Ishikawa (cell line): ENCODE measurements around the gene WSCD1.

Experiments used
- CEBPB ChIP-seq: IDR thresholded peaks from 2 replicates; pipeline ENCODE4 v1.6.1; 2012
- EP300 ChIP-seq: IDR thresholded peaks from 2 replicates; pipeline ENCODE4 v1.6.1; 2012; ENCODE audit warnings: borderline replicate concordance
- TAF1 ChIP-seq: IDR thresholded peaks from 2 replicates; pipeline ENCODE4 v1.6.1; 2012; ENCODE audit warnings: low read depth, mild to moderate bottlenecking
- TEAD4 ChIP-seq: IDR thresholded peaks from 2 replicates; pipeline ENCODE4 v1.6.1; 2012
- USF1 ChIP-seq: IDR thresholded peaks from 2 replicates; pipeline ENCODE4 v1.6.1; 2012
- ZBTB7A ChIP-seq: IDR thresholded peaks from 2 replicates; pipeline ENCODE4 v1.6.1; 2012; ENCODE audit warnings: low read depth

GRCh38 chr17:6095501-6095900, 25.3 kb downstream of the WSCD1 start:
- TF ChIP-seq TEAD4 = no peak
- no peak for TF ChIP-seq CEBPB
- TF ChIP-seq ZBTB7A = no peak
- TF ChIP-seq TAF1 = no peak
- TF ChIP-seq EP300 = no peak
- TF ChIP-seq USF1 = no peak
